Erythroblast (primary cell): ENCODE data around the gene DNAH14.

Source experiments
- GATA1 ChIP-seq: IDR thresholded peaks from 2 replicates; pipeline ENCODE4 v1.6.1; 2011; ENCODE audit warnings: low read depth, mild to moderate bottlenecking, control low read depth, low read length, moderate library complexity
- POLR2A ChIP-seq: IDR thresholded peaks from 2 replicates; pipeline ENCODE4 v1.6.1; 2011; ENCODE audit warnings: mild to moderate bottlenecking, low read length

DNA sequence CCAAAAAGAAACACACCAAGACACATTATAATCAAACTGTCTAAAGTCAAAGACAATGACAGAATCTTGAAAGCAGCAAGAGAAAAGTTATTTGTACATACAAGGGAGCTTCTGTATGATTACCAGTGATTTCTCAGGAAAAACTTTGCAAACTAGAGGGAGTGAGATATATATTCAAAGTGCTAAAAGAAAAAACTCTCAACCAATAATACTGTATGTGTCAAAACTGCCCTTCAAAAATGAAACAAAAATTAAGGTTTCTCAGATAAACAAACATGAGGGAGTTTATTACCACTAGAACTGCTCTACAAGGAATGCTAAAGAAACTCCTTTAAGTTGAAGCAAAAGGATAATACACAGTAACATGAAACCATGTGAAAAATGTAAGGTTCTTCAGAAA is 418.9 kb downstream of the DNAH14 start:
- no peak for TF ChIP-seq POLR2A
- TF ChIP-seq GATA1: no peak
